Ishikawa (cell line): ENCODE data around the gene SMIM35.

Source experiments
- CEBPB ChIP-seq: IDR thresholded peaks from 2 replicates; pipeline ENCODE4 v1.6.1; 2012
- EGR1 ChIP-seq: IDR thresholded peaks from 2 replicates; pipeline ENCODE4 v1.6.1; 2012
- EP300 ChIP-seq: IDR thresholded peaks from 2 replicates; pipeline ENCODE4 v1.6.1; 2012; ENCODE audit warnings: borderline replicate concordance
- FOXM1 ChIP-seq: IDR thresholded peaks from 2 replicates; pipeline ENCODE4 v1.6.1; 2012; ENCODE audit warnings: low read depth, borderline replicate concordance
- NFIC ChIP-seq: IDR thresholded peaks from 2 replicates; pipeline ENCODE4 v1.6.1; 2012
- RAD21 ChIP-seq: IDR thresholded peaks from 2 replicates; pipeline ENCODE4 v1.6.1; 2012; ENCODE audit warnings: low read depth
- TAF1 ChIP-seq: IDR thresholded peaks from 2 replicates; pipeline ENCODE4 v1.6.1; 2012; ENCODE audit warnings: low read depth, mild to moderate bottlenecking
- TEAD4 ChIP-seq: IDR thresholded peaks from 2 replicates; pipeline ENCODE4 v1.6.1; 2012
- YY1 ChIP-seq: IDR thresholded peaks from 2 replicates; pipeline ENCODE4 v1.6.1; 2012; ENCODE audit warnings: low read depth
- ZBTB7A ChIP-seq: IDR thresholded peaks from 2 replicates; pipeline ENCODE4 v1.6.1; 2012; ENCODE audit warnings: low read depth
- TF ChIP-seq, protein P1 (sequence below): IDR thresholded peaks from 2 replicates; pipeline ENCODE4 v1.6.1; 2012; ENCODE audit warnings: low read depth, mild to moderate bottlenecking
- TF ChIP-seq, protein P2 (sequence below): IDR thresholded peaks from 2 replicates; pipeline ENCODE4 v1.6.1; 2012

DNA sequence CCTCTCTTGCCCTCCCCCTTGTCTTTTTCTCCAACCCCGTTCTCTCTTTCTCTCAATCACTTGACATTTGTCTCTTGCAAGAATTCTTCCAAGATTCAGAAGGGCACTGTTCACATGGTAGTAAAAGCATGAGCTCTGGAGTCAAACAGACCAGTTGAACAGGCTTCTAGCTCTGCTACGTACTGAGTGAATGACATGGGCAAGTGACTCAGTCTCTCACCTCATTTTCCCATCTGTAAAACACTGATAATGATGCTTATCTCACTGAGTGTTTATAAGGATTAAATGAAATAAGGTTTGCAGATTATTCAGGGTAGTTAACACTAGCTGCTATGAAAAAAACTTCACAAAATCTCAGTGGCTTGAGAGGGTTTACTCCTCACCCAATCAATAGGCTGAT, 106.5 kb downstream of the SMIM35 start:
- TF ChIP-seq RAD21 = no peak
- TF ChIP-seq EP300 = no peak
- TF ChIP-seq, protein P1, sequence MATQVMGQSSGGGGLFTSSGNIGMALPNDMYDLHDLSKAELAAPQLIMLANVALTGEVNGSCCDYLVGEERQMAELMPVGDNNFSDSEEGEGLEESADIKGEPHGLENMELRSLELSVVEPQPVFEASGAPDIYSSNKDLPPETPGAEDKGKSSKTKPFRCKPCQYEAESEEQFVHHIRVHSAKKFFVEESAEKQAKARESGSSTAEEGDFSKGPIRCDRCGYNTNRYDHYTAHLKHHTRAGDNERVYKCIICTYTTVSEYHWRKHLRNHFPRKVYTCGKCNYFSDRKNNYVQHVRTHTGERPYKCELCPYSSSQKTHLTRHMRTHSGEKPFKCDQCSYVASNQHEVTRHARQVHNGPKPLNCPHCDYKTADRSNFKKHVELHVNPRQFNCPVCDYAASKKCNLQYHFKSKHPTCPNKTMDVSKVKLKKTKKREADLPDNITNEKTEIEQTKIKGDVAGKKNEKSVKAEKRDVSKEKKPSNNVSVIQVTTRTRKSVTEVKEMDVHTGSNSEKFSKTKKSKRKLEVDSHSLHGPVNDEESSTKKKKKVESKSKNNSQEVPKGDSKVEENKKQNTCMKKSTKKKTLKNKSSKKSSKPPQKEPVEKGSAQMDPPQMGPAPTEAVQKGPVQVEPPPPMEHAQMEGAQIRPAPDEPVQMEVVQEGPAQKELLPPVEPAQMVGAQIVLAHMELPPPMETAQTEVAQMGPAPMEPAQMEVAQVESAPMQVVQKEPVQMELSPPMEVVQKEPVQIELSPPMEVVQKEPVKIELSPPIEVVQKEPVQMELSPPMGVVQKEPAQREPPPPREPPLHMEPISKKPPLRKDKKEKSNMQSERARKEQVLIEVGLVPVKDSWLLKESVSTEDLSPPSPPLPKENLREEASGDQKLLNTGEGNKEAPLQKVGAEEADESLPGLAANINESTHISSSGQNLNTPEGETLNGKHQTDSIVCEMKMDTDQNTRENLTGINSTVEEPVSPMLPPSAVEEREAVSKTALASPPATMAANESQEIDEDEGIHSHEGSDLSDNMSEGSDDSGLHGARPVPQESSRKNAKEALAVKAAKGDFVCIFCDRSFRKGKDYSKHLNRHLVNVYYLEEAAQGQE = no peak
- TF ChIP-seq CEBPB = no peak
- TF ChIP-seq, protein P2, sequence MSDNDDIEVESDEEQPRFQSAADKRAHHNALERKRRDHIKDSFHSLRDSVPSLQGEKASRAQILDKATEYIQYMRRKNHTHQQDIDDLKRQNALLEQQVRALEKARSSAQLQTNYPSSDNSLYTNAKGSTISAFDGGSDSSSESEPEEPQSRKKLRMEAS = no peak
- no peak for TF ChIP-seq TAF1
- no peak for TF ChIP-seq ZBTB7A
- TF ChIP-seq YY1 = no peak
- TF ChIP-seq EGR1 = no peak
- TF ChIP-seq TEAD4 = no peak
- TF ChIP-seq NFIC = no peak
- no peak for TF ChIP-seq FOXM1
